ENCODE measurements around the gene TAF8.

TAF8 gene

GRCh38 chr6:42105709-42106108, 55.4 kb downstream of the TAF8 start:
- ChIA-PET CTCF (no interaction called here), POLR2A (no interaction called here)
- DNase-seq (ENCODE audit: extremely low spot score) = no peak
- no peak for TF ChIP-seq SP1 (IDR thresholded peaks at IDR 0.05)
- TF ChIP-seq ELF4 (IDR thresholded peaks at IDR 0.05) = no peak
- TF ChIP-seq L3MBTL2 (conservative IDR thresholded peaks at IDR 0.05) = no peak

DNA sequence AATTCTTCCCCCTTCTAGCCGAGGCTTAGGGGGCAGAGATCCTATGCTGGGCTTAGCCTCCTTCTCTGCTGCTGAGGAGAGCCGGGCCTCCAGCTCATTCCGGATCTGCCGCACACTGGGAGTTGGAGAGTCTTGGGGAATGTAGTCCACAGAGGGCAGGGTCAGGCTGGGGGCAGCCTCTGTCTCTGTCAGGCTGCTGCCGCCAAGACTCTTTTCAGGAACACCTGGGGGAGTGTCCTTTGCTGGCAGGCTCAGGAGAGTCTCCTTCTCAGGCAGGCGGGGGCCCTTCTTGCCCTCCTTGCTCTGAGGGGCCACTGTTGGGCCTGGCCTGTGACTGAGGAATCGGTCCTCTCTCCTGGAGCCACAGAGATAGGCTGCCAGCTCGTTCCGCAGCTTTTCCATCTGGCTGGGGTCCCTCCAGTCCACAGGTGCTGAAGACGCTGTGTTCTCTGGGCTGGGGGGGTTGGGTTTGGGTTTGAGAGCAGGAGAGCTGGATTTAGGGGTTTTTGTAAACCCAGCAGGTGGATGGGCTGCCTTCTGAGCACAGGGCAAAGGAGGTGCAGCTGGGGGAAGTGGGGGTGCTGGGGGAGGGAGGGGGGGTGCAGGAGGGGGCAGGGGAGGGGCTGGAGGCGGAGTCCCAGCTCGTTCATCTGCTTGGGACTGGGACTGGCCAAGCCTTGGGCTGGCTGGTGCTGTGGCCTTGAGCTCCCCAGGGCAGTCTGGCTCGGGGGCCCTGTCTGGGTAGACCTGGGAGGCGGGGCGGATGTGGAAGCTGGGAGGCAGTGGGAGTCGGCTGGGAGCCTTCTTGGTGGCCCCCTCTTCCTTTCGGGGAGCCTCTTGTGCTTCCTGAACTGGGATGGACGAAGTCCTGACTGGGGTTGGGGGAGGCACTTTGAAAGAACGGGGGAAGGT, 56.0 kb downstream of the TAF8 start:
- POLR2A ChIA-PET = no interaction called here
- DNase-seq (ENCODE audit: extremely low spot score) = no peak
- CTCF ChIA-PET = no interaction called here
- TF ChIP-seq TARDBP (IDR thresholded peaks at IDR 0.05) (no peak), FOXK2 (IDR thresholded peaks at IDR 0.05) (no peak), ELF4 (IDR thresholded peaks at IDR 0.05) (no peak), PKNOX1 (IDR thresholded peaks at IDR 0.05) (no peak), LEF1 (IDR thresholded peaks at IDR 0.05; ENCODE audit: borderline replicate concordance) (no peak)

DNA sequence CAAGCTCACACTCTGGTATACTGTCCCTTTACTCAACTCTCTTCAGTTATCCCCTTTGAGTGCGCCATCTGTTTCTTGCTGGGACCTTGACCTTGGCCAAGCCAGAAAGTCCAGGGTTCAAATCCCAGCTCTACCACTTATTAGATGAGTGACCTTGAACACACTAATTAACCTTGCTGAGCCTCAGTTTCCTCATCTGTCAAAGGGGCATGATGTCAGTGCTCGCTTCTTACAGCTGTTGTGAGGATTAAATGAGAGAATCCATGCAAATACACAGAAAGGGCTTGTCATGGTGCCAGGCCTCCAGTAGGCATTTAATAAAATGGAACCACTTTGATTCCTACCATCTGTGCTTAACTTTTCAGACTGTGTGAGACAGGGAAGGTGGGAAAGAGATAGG, 57.7 kb downstream of the TAF8 start:
- TF ChIP-seq FOXM1 (IDR thresholded peaks at IDR 0.05; ENCODE audit: borderline replicate concordance) (no peak), NFRKB (IDR thresholded peaks at IDR 0.05) (no peak), SUZ12 (IDR thresholded peaks at IDR 0.05) (no peak), PKNOX1 (IDR thresholded peaks at IDR 0.05) (no peak), TARDBP (IDR thresholded peaks at IDR 0.05) (no peak), LEF1 (IDR thresholded peaks at IDR 0.05; ENCODE audit: borderline replicate concordance) (no peak), FOXK2 (IDR thresholded peaks at IDR 0.05) (no peak), FOXA1 (IDR thresholded peaks at IDR 0.05) (no peak), ZNF384 (IDR thresholded peaks at IDR 0.05) (no peak), L3MBTL2 (conservative IDR thresholded peaks at IDR 0.05) (no peak), ARNT (IDR thresholded peaks at IDR 0.05) (no peak), BHLHE40 (IDR thresholded peaks at IDR 0.05; ENCODE audit: borderline replicate concordance) (no peak), CTBP1 (IDR thresholded peaks at IDR 0.05; ENCODE audit: borderline replicate concordance) (no peak), SP1 (IDR thresholded peaks at IDR 0.05) (no peak), HDGF (IDR thresholded peaks at IDR 0.05; ENCODE audit: borderline replicate concordance) (no peak), ELF4 (IDR thresholded peaks at IDR 0.05) (no peak)
- ChIA-PET POLR2A (no interaction called here), CTCF (interaction anchor here (0.7 kb wide), 1 partner anchor 12 kb away, joined by 3 read pairs; no protein-coding TSS in a partner anchor)
- DNase-seq (ENCODE audit: extremely low spot score) = no peak

DNA sequence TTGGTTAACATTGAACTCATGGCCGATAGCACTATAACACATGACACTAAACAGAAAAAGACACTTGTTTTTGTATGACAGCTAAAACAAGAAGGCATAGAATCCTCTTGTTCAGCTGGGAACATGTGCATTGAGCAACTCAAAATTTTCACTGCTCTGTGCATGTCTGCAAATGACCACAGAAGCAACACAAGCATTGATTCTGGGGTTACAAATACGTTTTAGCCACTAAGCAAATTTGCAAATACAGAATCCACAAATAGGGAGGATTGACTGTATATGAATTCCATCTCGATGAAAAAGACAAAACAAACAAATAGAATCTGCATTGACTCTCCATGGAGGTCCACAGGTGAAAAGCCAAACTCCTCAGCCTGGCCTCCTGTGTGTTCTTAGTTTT, 60.4 kb downstream of the TAF8 start:
- no peak for TF ChIP-seq ELF4 (IDR thresholded peaks at IDR 0.05)
- no peak for TF ChIP-seq SUZ12 (IDR thresholded peaks at IDR 0.05)
- no peak for TF ChIP-seq FOXK2 (IDR thresholded peaks at IDR 0.05)
- no peak for TF ChIP-seq L3MBTL2 (conservative IDR thresholded peaks at IDR 0.05)
- TF ChIP-seq FOXM1 (IDR thresholded peaks at IDR 0.05; ENCODE audit: borderline replicate concordance) = no peak
- TF ChIP-seq LEF1 (IDR thresholded peaks at IDR 0.05; ENCODE audit: borderline replicate concordance) = no peak
- no peak for TF ChIP-seq PKNOX1 (IDR thresholded peaks at IDR 0.05)
- CTCF ChIA-PET = no interaction called here
- POLR2A ChIA-PET = no interaction called here
- DNase-seq (ENCODE audit: extremely low spot score) = no peak

DNA sequence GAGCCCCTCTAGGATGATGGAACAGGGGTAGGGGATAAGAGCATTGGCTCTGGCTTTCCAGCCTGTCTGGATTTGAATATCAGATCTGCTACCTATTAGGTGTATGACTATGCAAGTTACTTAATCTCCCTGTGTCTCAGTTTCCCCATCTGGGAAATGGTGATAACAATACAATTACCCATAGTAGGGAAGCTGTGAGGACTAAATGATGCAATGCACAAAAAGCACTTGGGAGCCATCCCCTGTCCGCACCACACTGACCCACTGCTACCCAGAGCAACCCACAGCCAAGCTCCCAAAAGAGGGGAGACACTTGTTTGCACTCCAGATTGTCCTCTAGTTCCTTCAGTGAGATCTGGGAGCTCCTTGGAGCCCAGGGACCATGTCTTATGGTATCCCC, 62.0 kb downstream of the TAF8 start:
- no peak for TF ChIP-seq FOXK2 (IDR thresholded peaks at IDR 0.05)
- CTCF ChIA-PET = interaction anchor here (0.6 kb wide), 2 partner anchors 7 to 22 kb away, joined by 5 to 6 read pairs; no protein-coding TSS in a partner anchor
- POLR2A ChIA-PET = no interaction called here
- DNase-seq (ENCODE audit: extremely low spot score) = no peak

DNA sequence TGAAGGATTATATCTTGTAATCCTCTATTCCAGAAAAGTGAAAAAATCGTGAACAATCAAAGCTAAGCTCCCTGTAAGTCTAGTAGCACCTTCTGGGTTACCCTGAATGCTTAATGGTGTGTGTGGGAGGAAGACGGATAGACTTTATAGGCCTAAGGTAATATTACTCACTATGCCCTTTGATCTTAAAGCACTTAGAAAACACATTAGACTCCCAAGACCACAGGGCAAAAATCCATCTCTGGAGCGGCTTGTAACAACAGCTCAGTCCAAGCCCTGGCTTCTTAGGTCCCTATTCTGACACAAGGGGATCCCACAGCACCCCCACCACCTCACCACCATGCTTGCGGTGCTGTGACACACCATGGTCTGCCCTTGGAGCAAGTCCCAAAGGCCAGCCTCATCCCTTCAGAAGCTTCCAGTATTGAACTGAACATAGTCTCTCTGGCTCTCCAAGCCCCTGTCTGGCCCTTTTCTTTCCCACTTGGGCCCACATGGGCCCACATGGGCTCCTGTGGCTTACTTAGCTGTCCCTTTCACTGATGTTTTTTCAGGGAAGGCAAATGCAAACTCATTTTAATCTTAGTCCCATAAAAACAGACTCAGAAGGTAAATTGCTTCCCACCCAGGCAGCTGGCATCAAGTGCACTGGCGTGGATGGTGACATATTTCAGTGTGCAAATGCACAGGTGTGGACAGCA, 63.8 kb downstream of the TAF8 start:
- CTCF ChIA-PET = no interaction called here
- TF ChIP-seq FOXA1 (IDR thresholded peaks at IDR 0.05) (no peak), NFRKB (IDR thresholded peaks at IDR 0.05) (no peak), BHLHE40 (IDR thresholded peaks at IDR 0.05; ENCODE audit: borderline replicate concordance) (no peak), PKNOX1 (IDR thresholded peaks at IDR 0.05) (no peak), LEF1 (IDR thresholded peaks at IDR 0.05; ENCODE audit: borderline replicate concordance) (no peak), CTBP1 (IDR thresholded peaks at IDR 0.05; ENCODE audit: borderline replicate concordance) (no peak), HDGF (IDR thresholded peaks at IDR 0.05; ENCODE audit: borderline replicate concordance) (no peak), ARNT (IDR thresholded peaks at IDR 0.05) (no peak), SUZ12 (IDR thresholded peaks at IDR 0.05) (no peak), ZNF384 (IDR thresholded peaks at IDR 0.05) (no peak), TARDBP (IDR thresholded peaks at IDR 0.05) (no peak), SP1 (IDR thresholded peaks at IDR 0.05) (no peak), L3MBTL2 (conservative IDR thresholded peaks at IDR 0.05) (no peak), FOXM1 (IDR thresholded peaks at IDR 0.05; ENCODE audit: borderline replicate concordance) (no peak)
- DNase-seq (ENCODE audit: extremely low spot score) = no peak
- POLR2A ChIA-PET = no interaction called here
